DND-41 (cell line): ENCODE data around the gene PRIMA1.

ENCODE experiments used
- ATAC-seq: fragments of 200-7000 bp; cut with Tn5 transposase; 3 replicates; pipeline ENCODE4 v1.9.1; 2021; ENCODE audit warnings: low read depth; ENCODE audit not compliant: insufficient read depth
- DNase-seq: peaks from one replicate; pipeline ENCODE4 v3.0.0-alpha.2; 2020
- H2AFZ ChIP-seq: 2 replicates; pipeline ENCODE4 v1.6.0; 2012; ENCODE audit warnings: low read depth, low read length
- H3K27ac ChIP-seq: 2 replicates; pipeline ENCODE4 v1.5.1; 2012; ENCODE audit warnings: low read length, inconsistent platforms
- H3K27me3 ChIP-seq: fragments of 200-600 bp; sonication (generic); 2 replicates; pipeline ENCODE4 v1.6.0; 2012; ENCODE audit warnings: low read length, mild to moderate bottlenecking, inconsistent platforms; ENCODE audit not compliant: insufficient read depth, poor library complexity
- H3K36me3 ChIP-seq: 2 replicates; pipeline ENCODE4 v1.5.1; 2012; ENCODE audit warnings: low read length, inconsistent platforms; ENCODE audit not compliant: insufficient read depth
- H3K4me1 ChIP-seq: 2 replicates; pipeline ENCODE4 v1.5.1; 2012; ENCODE audit warnings: mild to moderate bottlenecking, low read length; ENCODE audit not compliant: insufficient read depth
- H3K4me2 ChIP-seq: 2 replicates; pipeline ENCODE4 v1.6.0; 2012; ENCODE audit warnings: mild to moderate bottlenecking, moderate library complexity, low read length, inconsistent platforms; ENCODE audit not compliant: insufficient read depth
- H3K4me3 ChIP-seq, 2 experiments: fragments of 200-600 bp in 1 of 2; shearing (Covaris generic) in 1 of 2; 2 replicates each; pipeline ENCODE4 v1.5.1; 2012 to 2016; ENCODE audit warnings: inconsistent platforms in 2 of 2, low read length in 2 of 2, mild to moderate bottlenecking in 2 of 2, low read depth in 1 of 2, moderate library complexity in 1 of 2
- H3K79me2 ChIP-seq: 2 replicates; pipeline ENCODE4 v1.6.0; 2012; ENCODE audit warnings: low read length, inconsistent platforms; ENCODE audit not compliant: insufficient read depth
- H3K9ac ChIP-seq: 2 replicates; pipeline ENCODE4 v1.6.0; 2012; ENCODE audit warnings: low read depth, mild to moderate bottlenecking, inconsistent platforms, low read length, moderate library complexity
- H3K9me3 ChIP-seq: 2 replicates; pipeline ENCODE4 v1.5.1; 2012; ENCODE audit warnings: low read length, moderate library complexity, mild to moderate bottlenecking, inconsistent platforms; ENCODE audit not compliant: insufficient read depth, severe bottlenecking
- H4K20me1 ChIP-seq: 2 replicates; pipeline ENCODE4 v1.6.0; 2012; ENCODE audit warnings: low read length; ENCODE audit not compliant: insufficient read depth
- CTCF ChIP-seq: IDR thresholded peaks from 2 replicates; pipeline ENCODE4 v1.5.1; 2012; ENCODE audit warnings: borderline replicate concordance, low read length, moderate library complexity, mild to moderate bottlenecking; ENCODE audit not compliant: poor library complexity, severe bottlenecking; ENCODE audit errors: extremely low read depth
- EZH2 ChIP-seq: IDR thresholded peaks from 3 replicates; pipeline ENCODE4 v1.6.1; 2012; ENCODE audit warnings: borderline replicate concordance, low read depth, mild to moderate bottlenecking, moderate library complexity, low read length, inconsistent platforms; ENCODE audit not compliant: severe bottlenecking

The PRIMA1 gene

GRCh38 chr14:93830753-93831461 is 42.6 kb upstream of the PRIMA1 start:
- Histone ChIP-seq H3K4me1 (no peaks in the 10 kb centered on the region), H3K4me3 (no peak overlapping the region), H4K20me1 (no peaks in the 10 kb centered on the region), H3K4me2 (no peak overlapping the region), H3K79me2 (no peaks in the 10 kb centered on the region), H3K36me3 (no peaks in the 10 kb centered on the region), H3K27me3 (peaks cover 7% of the 10 kb centered on the region), H3K27ac (no peak overlapping the region), H3K9me3 (no peaks in the 10 kb centered on the region), H2AFZ (no peak overlapping the region), H3K9ac (no peak overlapping the region)
- DNase-seq, result no peak
- no peak for ATAC-seq
- TF ChIP-seq CTCF, result no peak
- no peak for TF ChIP-seq EZH2

- ATAC-seq (no peak), DNase-seq (no peak)
- H3K9ac ChIP-seq, result no peak overlapping the region
- peaks cover 7% of the 10 kb centered on the region for H3K27me3 ChIP-seq
- H3K4me1 ChIP-seq, result no peaks in the 10 kb centered on the region
- H3K4me3 ChIP-seq, result no peak overlapping the region
- no peaks in the 10 kb centered on the region for H4K20me1 ChIP-seq
- no peak for TF ChIP-seq EZH2
- no peak for TF ChIP-seq CTCF
- no peaks in the 10 kb centered on the region for H3K36me3 ChIP-seq
- H3K79me2 ChIP-seq, result no peaks in the 10 kb centered on the region
- H3K9me3 ChIP-seq, result no peaks in the 10 kb centered on the region
- H2AFZ ChIP-seq, result no peak overlapping the region
- no peak overlapping the region for H3K4me2 ChIP-seq
- H3K27ac ChIP-seq, result no peak overlapping the region
Measured at GRCh38 chr14:93829839-93830481, 41.7 kb upstream of the PRIMA1 start.

DNA sequence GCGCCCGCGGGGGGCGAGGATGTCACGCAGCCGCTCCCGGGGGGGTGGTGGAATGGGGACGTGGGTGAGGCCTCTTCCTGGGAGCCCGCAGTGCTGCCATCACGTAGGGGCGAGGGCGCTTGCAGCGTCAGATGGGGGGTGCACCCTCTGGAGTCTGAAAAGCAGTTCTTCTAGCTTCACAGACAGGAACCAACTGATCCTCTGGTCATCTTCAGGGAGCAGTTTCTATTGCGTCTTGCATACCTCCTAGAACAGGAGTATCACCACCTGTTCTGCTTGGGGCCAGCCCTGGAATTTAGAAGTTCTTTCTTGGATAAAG is 36.9 kb upstream of the PRIMA1 start:
- H3K27ac ChIP-seq, result no peak overlapping the region
- DNase-seq, result no peak
- H3K9ac ChIP-seq, result no peak overlapping the region
- no peaks in the 10 kb centered on the region for H4K20me1 ChIP-seq
- TF ChIP-seq CTCF (no peak), EZH2 (no peak)
- no peaks in the 10 kb centered on the region for H3K4me1 ChIP-seq
- H3K79me2 ChIP-seq, result no peaks in the 10 kb centered on the region
- H3K9me3 ChIP-seq, result no peaks in the 10 kb centered on the region
- H3K36me3 ChIP-seq, result no peaks in the 10 kb centered on the region
- no peak overlapping the region for H2AFZ ChIP-seq
- no peak overlapping the region for H3K4me2 ChIP-seq
- no peak for ATAC-seq
- peaks cover 7% of the 10 kb centered on the region for H3K27me3 ChIP-seq
- H3K4me3 ChIP-seq, result no peak overlapping the region
